IMR-90 (cell line): ENCODE measurements around the gene FOXL3. TPM values are rescaled to one million over a fixed set of nuclear protein-coding genes. Genes with fewer than 3 reads are reported as not detected.

Experiments
- ATAC-seq: fragments of 200-7000 bp; cut with Tn5 transposase; 2 replicates; pipeline ENCODE4 v1.9.1; 2020; ENCODE audit warnings: low read depth, mild to moderate bottlenecking, moderate library complexity
- BruUV-seq: library from RNA; stranded (reverse); fragments of 400-500 nt; replicated peaks from 2 replicates; lab custom pipeline; 2021; lab: Mats Ljungman, UMichigan
- CTCF ChIA-PET: fragments of 300-600 bp; formaldehyde crosslinking; extraction: SDS; loops from one replicate; lab custom pipeline; 2021; ENCODE audit warnings: antibody characterized with exemption; lab: Yijun Ruan, JAX
- POLR2A ChIA-PET: fragments of 300-600 bp; sonication (Branson Sonifier 250); formaldehyde crosslinking; loops from one replicate; lab custom pipeline; 2022; ENCODE audit warnings: antibody characterized with exemption; ENCODE audit not compliant: unreplicated experiment; lab: Charles Lee
- DNase-seq: peaks from one replicate; pipeline ENCODE4 v3.0.0; 2013
- H2AFZ ChIP-seq: replicated peaks from 2 replicates; pipeline ENCODE3; 2013; ENCODE audit warnings: low read length, mild to moderate bottlenecking; ENCODE audit not compliant: poor library complexity
- H2AK5ac ChIP-seq: 2 replicates; pipeline ENCODE4 v1.6.1; 2013; ENCODE audit warnings: low read depth, low read length, inconsistent platforms
- H2AK9ac ChIP-seq: replicated peaks from 2 replicates; pipeline ENCODE3; 2013; ENCODE audit warnings: mild to moderate bottlenecking, low read depth, low read length, moderate library complexity; ENCODE audit not compliant: poor library complexity
- H2BK120ac ChIP-seq: 2 replicates; pipeline ENCODE4 v1.6.1; 2013; ENCODE audit warnings: low read depth, low read length, inconsistent platforms
- H2BK15ac ChIP-seq: 3 replicates; pipeline ENCODE4 v1.6.1; 2013; ENCODE audit warnings: low read depth, low read length, inconsistent platforms
- H2BK20ac ChIP-seq: 2 replicates; pipeline ENCODE4 v1.6.1; 2013; ENCODE audit warnings: low read depth, mild to moderate bottlenecking, inconsistent platforms, low read length, moderate library complexity
- H2BK5ac ChIP-seq: 2 replicates; pipeline ENCODE4 v1.6.1; 2013; ENCODE audit warnings: mild to moderate bottlenecking, low read depth, low read length, inconsistent platforms; ENCODE audit not compliant: poor library complexity, severe bottlenecking
- H3K14ac ChIP-seq: replicated peaks from 2 replicates; pipeline ENCODE4 v1.6.1; 2013; ENCODE audit warnings: low read depth, low read length, inconsistent platforms
- H3K18ac ChIP-seq: 2 replicates; pipeline ENCODE4 v1.6.1; 2013; ENCODE audit warnings: low read depth, low read length, control low read depth
- H3K23ac ChIP-seq: 2 replicates; pipeline ENCODE4 v1.6.1; 2013; ENCODE audit warnings: low read depth, low read length, inconsistent platforms
- H3K27ac ChIP-seq: 2 replicates; pipeline ENCODE4 v1.5.1; 2013; ENCODE audit warnings: mild to moderate bottlenecking, control low read depth, low read length; ENCODE audit not compliant: insufficient read depth
- H3K27me3 ChIP-seq: 2 replicates; pipeline ENCODE4 v1.6.1; 2013; ENCODE audit warnings: low read length; ENCODE audit not compliant: control insufficient read depth, insufficient read depth
- H3K36me3 ChIP-seq: 2 replicates; pipeline ENCODE4 v1.6.1; 2013; ENCODE audit warnings: low read length, mixed read lengths; ENCODE audit not compliant: control insufficient read depth, insufficient read depth
- H3K4ac ChIP-seq: 2 replicates; pipeline ENCODE4 v1.6.1; 2013; ENCODE audit warnings: low read depth, low read length, inconsistent platforms
- H3K4me1 ChIP-seq: 2 replicates; pipeline ENCODE4 v1.6.1; 2013; ENCODE audit warnings: low read length, mixed read lengths; ENCODE audit not compliant: control insufficient read depth, insufficient read depth
- H3K4me2 ChIP-seq: 2 replicates; pipeline ENCODE4 v1.6.1; 2013; ENCODE audit warnings: low read depth, mild to moderate bottlenecking, control low read depth, low read length, moderate library complexity
- H3K4me3 ChIP-seq: 2 replicates; pipeline ENCODE4 v1.5.1; 2013; ENCODE audit warnings: low read depth, mild to moderate bottlenecking, control low read depth, low read length, moderate library complexity; ENCODE audit not compliant: insufficient read depth
- H3K56ac ChIP-seq: 2 replicates; pipeline ENCODE4 v1.6.1; 2013; ENCODE audit warnings: low read length, inconsistent platforms; ENCODE audit not compliant: insufficient read depth; ENCODE audit errors: extremely low read depth
- H3K79me1 ChIP-seq, 2 experiments: 2 replicates each; pipeline ENCODE4 v1.6.1; 2013; ENCODE audit warnings: low read length in 2 of 2, inconsistent platforms in 1 of 2, low read depth in 1 of 2
- H3K9ac ChIP-seq: 2 replicates; pipeline ENCODE4 v1.6.1; 2013; ENCODE audit warnings: low read depth, low read length, control low read depth
- H3K9me1 ChIP-seq: 2 replicates; pipeline ENCODE4 v1.6.1; 2013; ENCODE audit warnings: low read length, inconsistent platforms; ENCODE audit not compliant: insufficient read depth
- H3K9me3 ChIP-seq: 2 replicates; pipeline ENCODE4 v1.6.1; 2013; ENCODE audit warnings: low read length; ENCODE audit not compliant: control insufficient read depth, insufficient read depth
- H4K20me1 ChIP-seq: 2 replicates; pipeline ENCODE4 v1.6.1; 2013; ENCODE audit warnings: low read length, inconsistent platforms; ENCODE audit not compliant: insufficient read depth
- H4K5ac ChIP-seq: 2 replicates; pipeline ENCODE4 v1.6.1; 2013; ENCODE audit warnings: mild to moderate bottlenecking, low read depth, low read length, control low read depth
- H4K8ac ChIP-seq, 2 experiments: 2 replicates each; pipeline ENCODE4 v1.6.1; 2013; ENCODE audit warnings: low read depth in 2 of 2, low read length in 2 of 2, control low read depth in 1 of 2, inconsistent platforms in 1 of 2
- H4K91ac ChIP-seq: 2 replicates; pipeline ENCODE4 v1.6.1; 2013; ENCODE audit warnings: low read depth, low read length, inconsistent platforms; ENCODE audit not compliant: insufficient read depth
- BHLHE40 ChIP-seq: fragments of 150-350 bp; IDR thresholded peaks from 2 replicates; pipeline ENCODE4 v1.6.1; 2016; ENCODE audit warnings: mild to moderate bottlenecking, low read depth, low read length
- CEBPB ChIP-seq: IDR thresholded peaks from 2 replicates; pipeline ENCODE4 v1.6.1; 2012; ENCODE audit warnings: low read depth, low read length, improper control_type of control experiment
- ELK1 ChIP-seq: fragments of 150-350 bp; IDR thresholded peaks from 2 replicates; pipeline ENCODE4 v1.6.1; 2016; ENCODE audit warnings: low read depth, mild to moderate bottlenecking, low read length, moderate library complexity, borderline replicate concordance
- FOS ChIP-seq: fragments of 150-350 bp; IDR thresholded peaks from 2 replicates; pipeline ENCODE4 v1.6.1; 2016; ENCODE audit warnings: low read depth, low read length
- MAZ ChIP-seq: IDR thresholded peaks from 2 replicates; pipeline ENCODE4 v1.6.1; 2012; ENCODE audit warnings: low read depth, mild to moderate bottlenecking, low read length, improper control_type of control experiment, moderate library complexity, borderline replicate concordance
- MXI1 ChIP-seq: IDR thresholded peaks from 2 replicates; pipeline ENCODE4 v1.6.1; 2012; ENCODE audit warnings: low read depth, mild to moderate bottlenecking, low read length, moderate library complexity, borderline replicate concordance
- NFE2L2 ChIP-seq: fragments of 150-350 bp; IDR thresholded peaks from 2 replicates; pipeline ENCODE4 v1.6.1; 2016; ENCODE audit warnings: low read depth, mild to moderate bottlenecking, low read length
- RFX5 ChIP-seq: IDR thresholded peaks from 2 replicates; pipeline ENCODE4 v1.8.0; 2012; ENCODE audit warnings: low read depth, mild to moderate bottlenecking, low read length, moderate library complexity
- WGBS, 2 experiments: methylation state at CpG; one replicate each; pipeline versions ENCODE4 v1.1.5 to v1.1.7; 2013; ENCODE audit warnings: missing lambda C conversion rate in 2 of 2; ENCODE audit not compliant: insufficient read length in 1 of 2; ENCODE audit errors: extremely low coverage in 2 of 2; 5-methylcytosine and 5-hydroxymethylcytosine counted together
- dilution Hi-C: fragments of 300-500 bp; cut with HindIII; formaldehyde crosslinking; loops from one replicate; pipeline ENCODE4 v1.14.3; 2018; ENCODE audit warnings: low sequenced_read_pairs; ENCODE audit not compliant: unreplicated experiment
- in situ Hi-C: fragments of 300-500 bp; cut with MboI; formaldehyde crosslinking; loops from 3 replicates; pipeline ENCODE4 v1.14.3; 2019; ENCODE audit warnings: low sequenced_read_pairs, inconsistent platforms, mixed read lengths
- intact Hi-C: fragments of 100-400 bp; cut with micrococcal nuclease; formaldehyde crosslinking; loops from 2 replicates; pipeline ENCODE4 v1.10.0; 2022
- polyA plus RNA-seq, 3 experiments: library from polyadenylated mRNA; depleted of rRNA; stranded (reverse); fragments of >200 nt; gene quantifications; 2 replicates each; pipeline ENCODE4 v1.2.3, GENCODE V29; 2012; ENCODE audit warnings: low replicate concordance in 1 of 3
- total RNA-seq: library from RNA; depleted of rRNA; stranded (reverse); fragments of >200 nt; gene quantifications from 2 replicates; pipeline ENCODE4 v1.2.3, GENCODE V29; 2012

Gene FOXL3
- total and polyA plus RNA-seq, 2 of the 4 experiments (the other 2 are of a cell fraction) = not detected

GRCh38 chr7:271266-272107 is 18.5 kb upstream of the FOXL3 start (continued):
- TF ChIP-seq MXI1 = no peak

GRCh38 chr7:272108-272615 is 17.8 kb upstream of the FOXL3 start:
- H3K27me3 ChIP-seq = peaks cover 11% of the 10 kb centered on the region
- H3K4me1 ChIP-seq = no peaks in the 10 kb centered on the region
- H2AFZ ChIP-seq = no peak overlapping the region
- no peak overlapping the region for H2BK20ac ChIP-seq
- no peak overlapping the region for H3K4ac ChIP-seq
- no peak overlapping the region for H2AK9ac ChIP-seq
- H2BK15ac ChIP-seq = no peak overlapping the region
- WGBS, 2 experiments = 90% methylated on average over 6 of the region's 18 CpGs; no CpG with 5 or more reads in 1 of the 2 experiments
- H3K9me1 ChIP-seq = no peaks in the 10 kb centered on the region
- H3K14ac ChIP-seq = no peak overlapping the region
- no peak overlapping the region for H3K56ac ChIP-seq
- no peak overlapping the region for H3K4me3 ChIP-seq
- no peak for ATAC-seq
- POLR2A ChIA-PET = no interaction called here
- H3K36me3 ChIP-seq = no peaks in the 10 kb centered on the region
- no peak overlapping the region for H4K91ac ChIP-seq
- H3K18ac ChIP-seq = no peak overlapping the region
- H2AK5ac ChIP-seq = no peak overlapping the region
- CTCF ChIA-PET = no interaction called here
- no peak overlapping the region for H2BK120ac ChIP-seq
- H4K8ac ChIP-seq = no peak overlapping the region
- no peak overlapping the region for H3K23ac ChIP-seq
- dilution Hi-C loops (no loop called here), intact Hi-C loops (no loop called here), in situ Hi-C loops (no loop called here)
- H4K5ac ChIP-seq = no peak overlapping the region
- no peak overlapping the region for H3K9ac ChIP-seq
- no peaks in the 10 kb centered on the region for H4K20me1 ChIP-seq
- H3K9me3 ChIP-seq = peaks cover 27% of the 10 kb centered on the region
- H3K79me1 ChIP-seq = no peaks in the 10 kb centered on the region
- no peak overlapping the region for H3K27ac ChIP-seq
- BruUV-seq = no TSS peak
- DNase-seq = no peak
- no peak overlapping the region for H3K4me2 ChIP-seq
- TF ChIP-seq ELK1 = no peak
- TF ChIP-seq RFX5 = no peak
- TF ChIP-seq FOS = no peak
- TF ChIP-seq NFE2L2 = no peak
- no peak for TF ChIP-seq BHLHE40
- no peak for TF ChIP-seq MXI1
- no peak for TF ChIP-seq MAZ
- TF ChIP-seq CEBPB = no peak
- no peak overlapping the region for H2BK5ac ChIP-seq
